ENCODE data around the gene PCSK7. TPM values are rescaled to one million over a fixed set of nuclear protein-coding genes. Genes with fewer than 3 reads are reported as not detected.

The PCSK7 gene
- total RNA-seq, 1 donor from 2014 or later: 154 TPM

DNA sequence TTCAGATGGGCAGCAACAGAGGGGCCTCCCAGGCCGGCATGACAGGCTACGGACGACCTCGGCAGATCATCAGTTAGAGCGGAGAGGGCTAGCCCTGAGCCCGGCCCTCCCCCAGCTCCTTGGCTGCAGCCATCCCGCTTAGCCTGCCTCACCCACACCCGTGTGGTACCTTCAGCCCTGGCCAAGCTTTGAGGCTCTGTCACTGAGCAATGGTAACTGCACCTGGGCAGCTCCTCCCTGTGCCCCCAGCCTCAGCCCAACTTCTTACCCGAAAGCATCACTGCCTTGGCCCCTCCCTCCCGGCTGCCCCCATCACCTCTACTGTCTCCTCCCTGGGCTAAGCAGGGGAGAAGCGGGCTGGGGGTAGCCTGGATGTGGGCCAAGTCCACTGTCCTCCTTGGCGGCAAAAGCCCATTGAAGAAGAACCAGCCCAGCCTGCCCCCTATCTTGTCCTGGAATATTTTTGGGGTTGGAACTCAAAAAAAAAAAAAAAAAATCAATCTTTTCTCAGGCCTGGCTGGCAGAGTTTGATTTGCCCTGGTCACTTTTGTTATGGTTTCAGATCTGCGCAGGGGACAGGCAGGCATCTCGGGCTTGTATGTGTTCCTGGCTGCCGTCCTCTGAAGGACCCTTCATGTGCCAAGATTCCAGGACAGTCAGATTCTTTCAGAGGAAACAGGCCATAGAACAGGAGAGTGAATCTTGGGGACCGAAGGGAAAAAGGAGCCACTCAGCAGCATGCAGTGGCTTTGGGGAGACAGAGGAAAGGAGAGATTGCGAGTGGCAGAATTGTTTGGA is 27.4 kb downstream of the PCSK7 start:
- Mint-ChIP-seq H3K4me3 (ENCODE audit: low read depth) (no peak overlapping the region), H3K4me1 (ENCODE audit: low read depth) (no peaks in the 10 kb centered on the region), H3K27me3 (ENCODE audit: low read depth) (no peaks in the 10 kb centered on the region), H3K9me3 (no peaks in the 10 kb centered on the region), H3K36me3 (ENCODE audit: low read depth) (peaks cover 31% of the 10 kb centered on the region), H3K27ac (no peak overlapping the region)
- intact Hi-C loops (cut with micrococcal nuclease): loop anchor here (5.0 kb wide), 1 partner anchor 72 kb away; no protein-coding TSS in a partner anchor
- no peak for DNase-seq (ENCODE audit: low spot score)

DNA sequence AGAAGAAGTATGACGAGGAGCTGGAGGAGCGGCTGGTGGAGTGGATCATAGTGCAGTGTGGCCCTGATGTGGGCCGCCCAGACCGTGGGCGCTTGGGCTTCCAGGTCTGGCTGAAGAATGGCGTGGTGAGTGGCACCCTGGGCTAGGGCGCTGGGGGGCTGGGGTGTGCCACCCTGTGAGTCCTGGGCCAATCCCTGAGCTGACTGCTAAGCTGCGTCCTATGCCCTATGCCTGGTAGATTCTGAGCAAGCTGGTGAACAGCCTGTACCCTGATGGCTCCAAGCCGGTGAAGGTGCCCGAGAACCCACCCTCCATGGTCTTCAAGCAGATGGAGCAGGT is 28.8 kb downstream of the PCSK7 start:
- H3K27ac Mint-ChIP-seq: no peak overlapping the region
- no peaks in the 10 kb centered on the region for H3K4me1 Mint-ChIP-seq (ENCODE audit: low read depth)
- intact Hi-C loops (cut with micrococcal nuclease): no loop called here
- H3K9me3 Mint-ChIP-seq: no peaks in the 10 kb centered on the region
- H3K36me3 Mint-ChIP-seq (ENCODE audit: low read depth): peaks cover 31% of the 10 kb centered on the region
- H3K4me3 Mint-ChIP-seq (ENCODE audit: low read depth): no peak overlapping the region
- DNase-seq (ENCODE audit: low spot score): no peak
- H3K27me3 Mint-ChIP-seq (ENCODE audit: low read depth): no peaks in the 10 kb centered on the region

DNA sequence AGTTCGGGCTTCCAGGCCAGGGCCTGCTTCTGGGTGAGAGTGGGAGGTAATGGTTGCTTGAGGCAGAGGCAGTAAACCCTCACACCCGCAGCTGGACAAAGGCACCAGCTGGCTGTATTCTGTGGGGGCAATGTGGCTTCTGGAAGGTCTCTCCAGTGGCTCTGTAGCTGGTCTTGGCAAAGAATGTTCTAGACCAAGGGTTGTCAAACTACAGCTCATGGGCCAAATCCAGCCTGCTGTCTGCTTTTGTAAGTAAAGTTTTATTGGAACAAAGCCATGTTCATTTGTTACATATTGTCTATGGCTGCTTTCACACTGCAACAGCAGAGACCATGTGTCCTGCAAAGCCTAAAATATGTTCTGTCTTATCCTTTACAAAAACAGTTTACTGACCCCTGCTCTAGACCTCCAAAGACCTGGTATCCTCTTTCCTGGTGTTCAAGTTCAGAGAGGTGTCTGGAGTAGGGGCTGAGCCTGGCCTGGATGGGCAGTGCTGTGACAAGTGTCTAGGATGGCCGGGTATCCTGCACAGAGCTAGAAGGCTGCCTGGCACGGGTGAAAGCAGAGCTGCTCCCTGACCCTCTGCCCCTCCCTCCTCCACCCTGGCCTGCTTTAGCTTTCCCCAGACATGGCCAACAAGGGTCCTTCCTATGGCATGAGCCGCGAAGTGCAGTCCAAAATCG is 29.3 kb downstream of the PCSK7 start:
- peaks cover 31% of the 10 kb centered on the region for H3K36me3 Mint-ChIP-seq (ENCODE audit: low read depth)
- H3K27ac Mint-ChIP-seq: no peak overlapping the region
- no peaks in the 10 kb centered on the region for H3K27me3 Mint-ChIP-seq (ENCODE audit: low read depth)

DNA sequence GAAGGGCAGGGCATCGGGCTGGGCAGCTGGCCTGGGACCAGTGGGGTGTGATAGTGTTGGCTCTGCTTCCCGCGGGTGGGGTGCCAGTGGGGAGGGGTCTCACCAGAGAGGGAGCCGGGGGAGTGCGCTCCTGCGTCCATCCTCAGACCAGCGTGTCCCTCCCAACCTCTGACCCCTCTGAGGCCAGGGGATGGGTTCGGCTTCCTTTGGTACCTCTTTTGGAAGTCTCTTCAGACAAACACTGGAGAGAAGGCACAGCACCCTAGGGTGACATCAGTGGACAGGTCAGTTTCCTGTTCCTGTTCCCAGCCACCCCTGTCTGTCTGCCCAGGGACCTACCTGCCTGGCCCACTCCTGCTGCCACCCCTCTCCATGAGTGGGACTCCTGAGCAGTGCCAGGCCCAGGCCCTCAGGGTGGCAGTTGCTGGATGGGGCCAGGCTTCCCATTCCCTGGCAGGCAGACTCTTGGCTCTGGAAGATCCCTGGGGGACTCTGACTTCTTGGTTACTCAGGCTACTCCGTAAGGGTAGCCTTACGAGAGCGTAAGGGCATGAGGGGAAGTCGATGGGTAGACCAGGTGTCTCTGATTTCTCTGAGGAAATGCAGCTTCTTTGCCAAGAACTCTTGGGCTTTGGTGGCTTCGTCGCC is 30.1 kb downstream of the PCSK7 start:
- Mint-ChIP-seq H3K4me1 (ENCODE audit: low read depth) (no peaks in the 10 kb centered on the region), H3K36me3 (ENCODE audit: low read depth) (peaks cover 31% of the 10 kb centered on the region)

More for the DNA sequence above, 29.3 kb downstream of the PCSK7 start:
- intact Hi-C loops (cut with micrococcal nuclease): no loop called here
- no peak overlapping the region for H3K4me3 Mint-ChIP-seq (ENCODE audit: low read depth)
- H3K9me3 Mint-ChIP-seq: no peaks in the 10 kb centered on the region
- H3K4me1 Mint-ChIP-seq (ENCODE audit: low read depth): no peaks in the 10 kb centered on the region
- DNase-seq (ENCODE audit: low spot score): no peak

DNA sequence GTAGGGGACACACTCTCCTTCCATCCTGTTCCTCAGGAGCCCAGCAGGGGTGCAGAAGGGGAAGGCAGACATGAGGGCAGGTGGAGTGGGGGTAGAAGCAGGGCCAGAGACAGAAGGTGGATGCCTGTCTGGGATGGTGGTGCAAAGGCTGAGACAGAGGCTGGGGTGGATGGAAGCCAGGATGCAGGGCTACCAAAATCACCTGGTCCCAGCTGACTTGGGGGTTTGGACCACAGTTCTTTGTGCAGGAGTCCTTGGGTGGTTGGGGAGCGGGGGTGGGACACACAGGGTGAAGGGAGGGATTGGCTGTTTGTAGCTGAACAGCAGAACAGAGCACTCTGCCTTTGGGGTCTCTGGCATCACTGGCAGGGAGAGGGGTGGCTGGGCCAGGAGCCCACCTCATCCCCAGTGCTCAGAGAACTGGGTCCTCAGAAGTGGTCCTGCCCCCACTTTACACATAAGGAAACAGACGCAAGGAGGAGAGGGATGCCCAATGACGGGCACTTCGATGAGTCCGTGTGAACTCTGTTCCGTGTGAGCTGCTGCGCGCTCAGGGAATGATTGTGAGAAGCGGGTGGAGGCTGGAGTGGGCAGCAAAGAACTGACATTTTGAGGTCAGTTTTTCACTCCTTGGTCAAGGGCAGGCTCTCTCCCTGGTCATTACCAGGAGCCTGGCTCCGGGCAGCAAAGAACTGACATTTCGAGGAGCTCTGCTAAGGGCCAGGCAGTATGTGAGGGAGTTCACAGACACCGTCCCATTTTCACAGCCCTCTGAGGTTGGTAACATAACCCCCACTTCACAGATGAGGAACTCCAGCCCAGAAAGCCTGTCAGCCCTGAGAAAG is 30.8 kb downstream of the PCSK7 start:
- H3K9me3 Mint-ChIP-seq: no peaks in the 10 kb centered on the region
- no peak for DNase-seq (ENCODE audit: low spot score)
- H3K4me1 Mint-ChIP-seq (ENCODE audit: low read depth): no peaks in the 10 kb centered on the region
- H3K27me3 Mint-ChIP-seq (ENCODE audit: low read depth): no peaks in the 10 kb centered on the region
- H3K4me3 Mint-ChIP-seq (ENCODE audit: low read depth): no peak overlapping the region
- no peak overlapping the region for H3K27ac Mint-ChIP-seq
- intact Hi-C loops (cut with micrococcal nuclease): no loop called here
- peaks cover 29% of the 10 kb centered on the region for H3K36me3 Mint-ChIP-seq (ENCODE audit: low read depth)

More for the DNA sequence above, 30.1 kb downstream of the PCSK7 start:
- no peak for DNase-seq (ENCODE audit: low spot score)
- Mint-ChIP-seq H3K27ac (no peak overlapping the region), H3K9me3 (no peaks in the 10 kb centered on the region), H3K4me3 (ENCODE audit: low read depth) (no peak overlapping the region), H3K27me3 (ENCODE audit: low read depth) (no peaks in the 10 kb centered on the region)
- intact Hi-C loops (cut with micrococcal nuclease): no loop called here

DNA sequence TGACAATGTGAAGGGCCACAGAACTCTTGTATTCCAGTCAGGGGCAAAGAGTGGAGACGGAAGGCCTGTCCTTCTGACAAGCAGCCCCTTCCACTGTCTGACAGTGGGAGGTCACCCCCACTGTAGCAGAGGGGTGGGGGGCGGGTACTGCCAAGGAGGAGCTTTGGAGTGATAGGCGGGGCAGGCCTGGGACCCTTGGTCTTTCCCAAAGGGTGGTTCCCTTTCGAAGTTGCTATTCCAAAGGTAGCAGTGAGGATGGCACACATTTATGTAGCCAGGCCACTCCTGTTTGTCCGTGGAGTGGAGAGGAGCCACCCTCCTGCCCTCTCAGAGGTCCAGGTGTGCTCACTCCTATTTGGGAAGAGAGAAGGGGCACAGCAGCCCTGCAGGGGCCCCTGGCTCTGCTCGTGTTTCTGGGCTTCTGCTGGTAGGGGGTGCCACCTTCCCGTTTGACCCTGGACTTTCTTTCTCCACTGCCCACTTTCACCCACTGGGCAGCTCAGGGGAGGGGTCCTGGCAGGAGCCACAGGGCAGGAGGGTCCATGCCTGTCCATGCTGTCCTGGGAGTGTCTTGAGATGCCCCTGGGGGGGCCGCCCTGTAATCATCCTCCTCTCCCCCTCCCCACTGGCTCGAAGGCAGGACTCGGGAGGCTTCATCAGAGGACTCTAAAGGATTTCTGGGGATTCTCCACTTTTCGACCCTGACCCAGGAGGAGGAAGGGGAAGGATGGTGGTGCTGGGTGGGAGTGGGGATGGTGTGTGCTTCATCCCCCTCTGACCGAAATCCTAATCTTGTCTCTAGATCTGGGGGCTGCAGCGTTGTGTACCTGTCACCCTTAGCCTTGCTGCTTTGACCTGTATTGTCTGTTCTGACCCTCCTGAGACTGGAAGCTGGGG is 31.7 kb downstream of the PCSK7 start:
- H3K4me1 Mint-ChIP-seq (ENCODE audit: low read depth): no peaks in the 10 kb centered on the region
- intact Hi-C loops (cut with micrococcal nuclease): no loop called here
- H3K27me3 Mint-ChIP-seq (ENCODE audit: low read depth): no peaks in the 10 kb centered on the region
- H3K36me3 Mint-ChIP-seq (ENCODE audit: low read depth): peaks cover 23% of the 10 kb centered on the region
- H3K27ac Mint-ChIP-seq: no peak overlapping the region
- no peak overlapping the region for H3K4me3 Mint-ChIP-seq (ENCODE audit: low read depth)
- H3K9me3 Mint-ChIP-seq: no peaks in the 10 kb centered on the region
- no peak for DNase-seq (ENCODE audit: low spot score)

DNA sequence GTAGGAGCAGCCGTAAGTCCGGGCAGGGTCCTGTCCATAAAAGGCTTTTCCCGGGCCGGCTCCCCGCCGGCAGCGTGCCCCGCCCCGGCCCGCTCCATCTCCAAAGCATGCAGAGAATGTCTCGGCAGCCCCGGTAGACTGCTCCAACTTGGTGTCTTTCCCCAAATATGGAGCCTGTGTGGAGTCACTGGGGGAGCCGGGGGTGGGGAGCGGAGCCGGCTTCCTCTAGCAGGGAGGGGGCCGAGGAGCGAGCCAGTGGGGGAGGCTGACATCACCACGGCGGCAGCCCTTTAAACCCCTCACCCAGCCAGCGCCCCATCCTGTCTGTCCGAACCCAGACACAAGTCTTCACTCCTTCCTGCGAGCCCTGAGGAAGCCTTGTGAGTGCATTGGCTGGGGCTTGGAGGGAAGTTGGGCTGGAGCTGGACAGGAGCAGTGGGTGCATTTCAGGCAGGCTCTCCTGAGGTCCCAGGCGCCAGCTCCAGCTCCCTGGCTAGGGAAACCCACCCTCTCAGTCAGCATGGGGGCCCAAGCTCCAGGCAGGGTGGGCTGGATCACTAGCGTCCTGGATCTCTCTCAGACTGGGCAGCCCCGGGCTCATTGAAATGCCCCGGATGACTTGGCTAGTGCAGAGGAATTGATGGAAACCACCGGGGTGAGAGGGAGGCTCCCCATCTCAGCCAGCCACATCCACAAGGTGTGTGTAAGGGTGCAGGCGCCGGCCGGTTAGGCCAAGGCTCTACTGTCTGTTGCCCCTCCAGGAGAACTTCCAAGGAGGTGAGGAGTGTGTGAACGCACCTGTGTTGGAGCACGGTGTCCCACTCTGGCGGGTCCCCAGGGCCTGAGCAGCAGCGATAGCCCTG is 32.6 kb downstream of the PCSK7 start, which contains the start of gene TAGLN:
Gene TAGLN, plus strand, starts transcription at position 318 of the 863 bp plus-strand sequence. CDS start 3,644 bp downstream, outside the sequence.
- Mint-ChIP-seq H3K36me3 (ENCODE audit: low read depth) (peaks cover 15% of the 10 kb centered on the region), H3K4me3 (ENCODE audit: low read depth) (no peak within 1 kb of the TSS), H3K27me3 (ENCODE audit: low read depth) (no peaks in the 10 kb centered on the region), H3K27ac (no peak within 1 kb of the TSS), H3K9me3 (no peaks in the 10 kb centered on the region), H3K4me1 (ENCODE audit: low read depth) (no peaks in the 10 kb centered on the region)
- intact Hi-C loops (cut with micrococcal nuclease): no loop called here
- no peak for DNase-seq (ENCODE audit: low spot score)

DNA sequence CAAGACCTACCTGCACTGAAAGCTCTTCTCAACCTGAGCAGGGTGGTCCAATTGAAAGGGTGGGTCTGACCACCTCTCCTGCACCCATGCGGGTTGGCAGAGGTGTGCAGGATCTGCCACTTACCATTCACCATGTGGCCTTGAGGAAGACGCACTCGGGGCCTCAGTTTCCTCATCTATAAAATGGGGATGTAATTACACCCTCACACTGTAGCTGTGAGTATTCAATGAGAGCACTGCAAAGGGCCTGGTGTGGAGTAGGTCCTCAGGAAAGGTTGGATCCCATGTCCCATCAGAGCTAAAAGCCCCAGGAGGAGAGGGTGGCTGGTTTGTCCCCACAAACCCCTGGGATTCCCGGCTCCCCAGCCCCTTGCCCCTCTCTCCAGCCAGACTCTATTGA is 33.3 kb downstream of the PCSK7 start:
- Mint-ChIP-seq H3K36me3 (ENCODE audit: low read depth) (peaks cover 9% of the 10 kb centered on the region), H3K4me3 (ENCODE audit: low read depth) (no peak overlapping the region), H3K9me3 (no peaks in the 10 kb centered on the region), H3K27ac (no peak overlapping the region), H3K27me3 (ENCODE audit: low read depth) (no peaks in the 10 kb centered on the region), H3K4me1 (ENCODE audit: low read depth) (no peaks in the 10 kb centered on the region)
- no peak for DNase-seq (ENCODE audit: low spot score)
- intact Hi-C loops (cut with micrococcal nuclease): no loop called here

DNA sequence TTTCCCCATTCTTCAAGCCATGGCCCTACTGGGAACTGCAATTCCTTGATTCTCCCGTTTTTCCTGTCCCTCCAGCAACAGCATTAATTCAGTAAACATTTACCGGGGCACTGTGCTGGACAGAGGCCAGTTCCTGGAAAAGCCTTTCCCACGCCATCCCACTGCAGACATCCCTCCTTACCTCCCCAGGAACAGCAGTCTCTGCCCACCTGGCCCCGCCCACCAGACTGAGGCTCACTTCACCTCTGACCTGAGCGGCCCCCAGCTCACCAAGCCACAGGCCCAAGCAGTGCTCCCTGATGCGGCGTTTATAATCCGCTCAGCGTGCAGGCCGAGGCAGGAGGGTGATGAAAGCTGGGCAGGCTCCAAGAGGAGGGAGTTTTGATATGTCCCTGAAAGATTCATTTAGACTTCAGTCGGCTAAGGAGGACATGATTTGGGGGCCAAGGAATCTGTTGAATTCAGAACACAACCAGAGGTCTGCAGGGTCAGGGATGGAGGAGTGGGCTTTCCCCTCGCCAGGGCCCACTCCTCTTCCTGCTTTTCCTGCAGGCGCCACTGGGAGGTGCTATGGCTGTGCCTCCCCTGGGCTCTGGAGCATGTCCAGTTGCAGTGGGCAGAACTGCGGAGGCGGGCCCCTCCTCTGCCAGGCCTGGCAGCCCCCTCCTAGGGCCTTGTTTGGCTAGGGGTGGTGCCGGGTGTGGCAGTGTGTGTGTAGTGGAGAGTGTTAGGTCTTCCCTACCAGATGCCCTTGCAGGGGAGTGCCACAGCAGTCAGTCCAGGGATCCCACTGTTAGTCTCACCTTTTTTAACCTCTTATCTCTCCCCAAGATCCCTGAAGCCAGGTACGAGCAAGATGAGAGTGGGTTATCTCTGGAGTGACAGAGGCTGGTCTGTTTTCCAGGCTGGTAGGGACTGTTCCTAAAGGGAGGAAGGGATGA is 34.1 kb downstream of the PCSK7 start:
- H3K27me3 Mint-ChIP-seq (ENCODE audit: low read depth): no peaks in the 10 kb centered on the region
- intact Hi-C loops (cut with micrococcal nuclease): no loop called here
- H3K4me1 Mint-ChIP-seq (ENCODE audit: low read depth): no peaks in the 10 kb centered on the region
- H3K27ac Mint-ChIP-seq: no peak overlapping the region
- DNase-seq (ENCODE audit: low spot score): no peak
- peaks cover 4% of the 10 kb centered on the region for H3K36me3 Mint-ChIP-seq (ENCODE audit: low read depth)
- H3K4me3 Mint-ChIP-seq (ENCODE audit: low read depth): no peak overlapping the region
- no peaks in the 10 kb centered on the region for H3K9me3 Mint-ChIP-seq

DNA sequence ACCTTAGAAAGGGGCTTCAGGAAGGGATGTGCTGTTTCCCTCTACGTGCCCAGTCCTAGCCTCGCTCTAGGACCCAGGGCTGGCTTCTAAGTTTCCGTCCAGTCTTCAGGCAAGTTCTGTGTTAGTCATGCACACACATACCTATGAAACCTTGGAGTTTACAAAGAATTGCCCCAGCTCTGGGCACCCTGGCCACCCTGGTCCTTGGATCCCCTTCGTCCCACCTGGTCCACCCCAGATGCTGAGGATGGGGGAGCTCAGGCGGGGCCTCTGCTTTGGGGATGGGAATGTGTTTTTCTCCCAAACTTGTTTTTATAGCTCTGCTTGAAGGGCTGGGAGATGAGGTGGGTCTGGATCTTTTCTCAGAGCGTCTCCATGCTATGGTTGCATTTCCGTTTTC is 34.9 kb downstream of the PCSK7 start:
- Mint-ChIP-seq H3K27ac (no peak overlapping the region), H3K36me3 (ENCODE audit: low read depth) (peaks cover 4% of the 10 kb centered on the region), H3K4me1 (ENCODE audit: low read depth) (no peaks in the 10 kb centered on the region), H3K4me3 (ENCODE audit: low read depth) (no peak overlapping the region), H3K9me3 (no peaks in the 10 kb centered on the region), H3K27me3 (ENCODE audit: low read depth) (no peaks in the 10 kb centered on the region)
- intact Hi-C loops (cut with micrococcal nuclease): no loop called here
- no peak for DNase-seq (ENCODE audit: low spot score)
